ES-I3 (cell line): ENCODE measurements around the gene SMIM11.
"Not testable (repeated sequence)": the region's sequence is repeated elsewhere in the genome, so short reads cannot be mapped to it uniquely, and the experiment has no call there.

Source experiments
- H3K36me3 ChIP-seq: 2 replicates; pipeline ENCODE4 v1.6.1; 2013; ENCODE audit warnings: mild to moderate bottlenecking, low read length, control low read depth, moderate library complexity; ENCODE audit not compliant: insufficient read depth
- H3K4me1 ChIP-seq: 2 replicates; pipeline ENCODE4 v1.6.1; 2013; ENCODE audit warnings: mild to moderate bottlenecking, control low read depth, low read length; ENCODE audit not compliant: insufficient read depth
- H3K9ac ChIP-seq: 2 replicates; pipeline ENCODE4 v1.6.1; 2013; ENCODE audit warnings: low read depth, mild to moderate bottlenecking, low read length, moderate library complexity
- H3K9me3 ChIP-seq: 2 replicates; pipeline ENCODE4 v1.6.1; 2013; ENCODE audit warnings: mild to moderate bottlenecking, low read length, moderate library complexity; ENCODE audit not compliant: control insufficient read depth, insufficient read depth

SMIM11 gene, protein sequence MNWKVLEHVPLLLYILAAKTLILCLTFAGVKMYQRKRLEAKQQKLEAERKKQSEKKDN

DNA sequence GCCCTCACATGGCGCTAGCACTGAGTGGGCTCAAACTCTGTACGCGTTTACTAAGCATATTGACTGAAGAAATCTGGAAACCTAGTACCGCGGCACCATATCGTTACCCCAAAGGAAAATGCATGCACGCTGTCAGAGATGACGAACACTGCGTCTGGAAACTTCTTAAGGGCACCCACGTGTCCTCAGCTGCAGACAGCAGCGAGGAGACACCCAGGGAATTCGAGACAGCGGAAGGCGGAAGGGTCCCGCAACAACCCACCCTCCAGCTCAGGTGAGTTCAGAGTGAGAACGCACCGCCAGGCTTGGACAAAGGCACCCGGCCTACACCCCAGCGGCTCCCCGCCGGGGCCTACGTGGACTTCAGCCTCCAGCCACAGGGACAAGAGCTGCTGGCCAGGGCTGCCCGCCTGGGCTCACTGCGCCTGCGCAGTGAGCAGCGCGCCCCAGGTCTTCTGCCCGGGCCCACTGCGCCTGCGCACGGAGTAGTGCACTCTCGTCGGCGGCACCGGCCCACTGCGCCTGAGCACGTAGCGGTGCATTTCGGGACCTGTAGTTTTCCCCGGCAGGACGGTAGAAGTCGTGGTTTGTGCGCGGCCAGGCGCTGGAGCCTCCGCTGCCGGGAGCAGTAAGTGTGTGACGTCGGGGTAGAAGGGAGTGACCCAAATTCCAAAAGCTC is at the start of gene SMIM11:
Gene SMIM11 (plus strand): TSS at position 568 of the 679 bp plus-strand sequence. CDS start 3,998 bp downstream, outside the sequence.
- not testable (repeated sequence) for H3K4me1 ChIP-seq, H3K9me3 ChIP-seq, H3K9ac ChIP-seq, H3K36me3 ChIP-seq

DNA sequence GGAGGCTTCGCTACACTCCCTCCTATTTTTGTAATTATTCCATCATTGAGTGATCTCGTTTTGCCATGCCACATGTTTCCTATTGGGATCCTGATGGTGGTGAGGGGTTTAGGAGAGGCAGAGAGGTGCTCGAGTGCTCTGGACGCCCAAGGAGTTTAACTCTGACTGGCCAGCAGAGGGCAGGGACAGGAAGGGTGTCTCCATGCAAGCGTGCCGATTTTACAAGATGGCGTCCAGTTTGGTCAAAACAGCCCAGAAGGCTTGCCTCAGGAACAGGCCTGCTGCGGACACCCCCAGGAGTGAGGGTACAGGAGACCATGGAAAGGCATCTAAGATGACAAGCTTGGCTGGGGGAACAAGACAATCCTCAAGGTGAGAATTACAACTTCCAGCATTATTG is 45.3 kb upstream of the SMIM11 start:
- H3K9ac ChIP-seq, result no peak overlapping the region
- no peaks in the 10 kb centered on the region for H3K4me1 ChIP-seq

DNA sequence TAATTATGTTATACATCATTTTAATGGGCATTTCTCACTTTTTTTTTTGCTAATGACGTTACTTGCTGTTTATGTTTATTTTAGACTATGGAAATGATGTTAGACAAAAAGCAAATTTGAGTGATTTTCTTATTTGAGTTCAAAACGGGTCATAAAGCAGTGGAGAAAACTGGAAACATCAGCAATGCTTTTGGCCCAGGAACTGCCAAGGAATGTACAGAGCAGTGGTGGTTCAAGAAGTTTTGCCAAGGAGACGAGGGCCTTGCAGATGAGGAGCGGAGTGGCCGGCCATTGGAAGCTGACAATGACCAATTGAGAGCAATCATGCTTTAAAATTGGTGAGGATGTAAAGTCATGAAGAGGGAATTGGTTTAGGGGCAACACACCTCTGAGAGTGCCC is 43.6 kb upstream of the SMIM11 start:
- Histone ChIP-seq H3K9me3 (no peaks in the 10 kb centered on the region), H3K4me1 (no peaks in the 10 kb centered on the region), H3K36me3 (no peaks in the 10 kb centered on the region), H3K9ac (no peak overlapping the region)

More for the DNA sequence above, 45.3 kb upstream of the SMIM11 start:
- no peaks in the 10 kb centered on the region for H3K36me3 ChIP-seq
- no peaks in the 10 kb centered on the region for H3K9me3 ChIP-seq

DNA sequence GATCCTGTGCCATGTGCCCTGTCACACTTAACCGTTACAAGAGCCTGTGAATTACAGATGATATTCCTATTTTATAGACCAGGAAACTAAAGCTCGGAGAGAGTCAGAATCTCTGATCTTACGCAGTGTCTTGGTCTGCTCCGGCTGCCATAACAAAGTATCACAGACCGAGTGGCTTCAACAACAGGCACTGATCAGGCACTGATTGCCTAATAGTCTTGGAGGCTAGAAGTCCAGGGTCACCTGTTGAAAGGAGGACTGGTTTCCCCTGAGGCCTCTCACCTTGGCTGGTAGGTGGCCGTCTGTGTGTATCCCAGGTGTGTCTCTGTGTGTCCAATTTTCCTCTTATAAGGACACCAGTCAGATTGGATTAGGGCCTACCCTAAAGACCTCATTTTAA is 43.0 kb upstream of the SMIM11 start:
- H3K4me1 ChIP-seq, result 0 out of 2 replicates have a peak, but pooled peaks cover under 1% of the 10 kb centered on the region
- H3K36me3 ChIP-seq, result no peaks in the 10 kb centered on the region
- no peak overlapping the region for H3K9ac ChIP-seq
- no peaks in the 10 kb centered on the region for H3K9me3 ChIP-seq

DNA sequence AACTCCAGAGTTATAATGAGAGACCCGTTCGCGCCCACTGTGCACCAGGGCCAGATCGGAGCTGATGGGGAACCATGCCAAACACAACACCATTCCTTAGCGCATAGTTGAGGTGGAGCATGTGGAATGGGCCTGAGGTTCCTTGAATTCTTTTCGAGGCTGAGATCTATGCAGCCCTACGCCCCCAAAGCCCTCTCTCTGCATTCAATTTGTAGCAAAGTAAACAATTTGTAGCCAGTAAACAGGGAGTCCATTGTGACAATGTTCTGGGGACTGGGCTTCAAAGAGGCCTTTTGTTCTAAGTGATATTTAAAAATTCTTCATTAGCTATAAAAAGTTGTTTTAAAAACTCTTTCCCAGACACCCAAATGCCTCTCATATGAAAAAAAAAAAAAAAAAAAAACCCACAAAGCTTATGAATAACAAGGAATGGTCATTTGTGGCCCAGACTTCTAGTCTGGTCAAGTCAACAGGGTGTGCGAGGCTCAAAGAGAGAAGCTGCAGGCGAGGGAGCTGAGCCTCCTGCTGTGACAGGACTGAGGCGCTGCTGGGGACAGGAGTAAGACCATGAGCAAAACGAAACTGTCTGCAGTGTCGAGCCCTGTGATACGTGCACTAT is 42.1 kb upstream of the SMIM11 start:
- H3K9ac ChIP-seq, result no peak overlapping the region
- 0 out of 2 replicates have a peak, but pooled peaks cover 3% of the 10 kb centered on the region for H3K4me1 ChIP-seq
- H3K36me3 ChIP-seq, result no peaks in the 10 kb centered on the region
- no peaks in the 10 kb centered on the region for H3K9me3 ChIP-seq

DNA sequence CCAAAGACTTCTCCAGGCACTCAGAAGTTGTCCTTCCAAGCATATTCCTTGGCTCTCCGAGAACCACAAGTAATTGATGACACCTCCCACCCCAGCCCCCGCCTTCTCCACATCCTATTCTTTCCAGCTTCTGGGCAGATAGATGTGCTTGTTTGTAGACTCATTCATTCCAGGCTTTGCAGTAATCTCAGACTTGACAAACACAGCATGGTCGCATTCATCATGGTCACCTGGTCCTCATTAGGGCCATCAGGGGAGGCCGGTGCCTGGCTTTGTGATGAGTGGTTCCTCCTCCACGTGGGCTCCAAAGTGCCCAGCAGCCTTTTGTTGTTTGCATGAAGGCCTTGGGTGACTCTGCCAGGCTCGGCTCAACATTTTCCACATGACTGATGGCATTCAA is 40.0 kb upstream of the SMIM11 start:
- H3K9ac ChIP-seq, result no peak overlapping the region
- 0 out of 2 replicates have a peak, but pooled peaks cover 3% of the 10 kb centered on the region for H3K4me1 ChIP-seq
- H3K9me3 ChIP-seq, result no peaks in the 10 kb centered on the region
- no peaks in the 10 kb centered on the region for H3K36me3 ChIP-seq

DNA sequence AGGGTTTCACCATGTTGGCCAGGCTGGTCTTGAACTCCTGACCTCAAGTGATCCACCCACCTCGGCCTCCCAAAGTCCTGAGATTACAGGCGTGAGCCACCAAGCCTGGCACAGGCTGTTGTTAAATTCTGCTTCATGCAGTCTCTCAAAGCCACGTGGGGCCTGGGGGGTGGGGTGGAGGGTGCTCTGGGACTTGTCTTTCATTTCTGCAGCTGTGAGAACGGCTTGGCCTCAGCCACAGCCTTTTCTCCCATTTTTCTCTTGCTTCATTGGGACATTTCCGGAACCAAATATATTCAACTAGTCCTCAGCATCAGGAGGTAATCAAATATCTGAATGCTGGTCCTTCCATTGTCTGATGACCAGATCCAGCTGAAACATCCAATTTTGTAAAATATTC is 39.1 kb upstream of the SMIM11 start:
- Histone ChIP-seq H3K36me3 (no peaks in the 10 kb centered on the region), H3K9me3 (no peaks in the 10 kb centered on the region), H3K4me1 (0 out of 2 replicates have a peak, but pooled peaks cover 3% of the 10 kb centered on the region), H3K9ac (no peak overlapping the region)

DNA sequence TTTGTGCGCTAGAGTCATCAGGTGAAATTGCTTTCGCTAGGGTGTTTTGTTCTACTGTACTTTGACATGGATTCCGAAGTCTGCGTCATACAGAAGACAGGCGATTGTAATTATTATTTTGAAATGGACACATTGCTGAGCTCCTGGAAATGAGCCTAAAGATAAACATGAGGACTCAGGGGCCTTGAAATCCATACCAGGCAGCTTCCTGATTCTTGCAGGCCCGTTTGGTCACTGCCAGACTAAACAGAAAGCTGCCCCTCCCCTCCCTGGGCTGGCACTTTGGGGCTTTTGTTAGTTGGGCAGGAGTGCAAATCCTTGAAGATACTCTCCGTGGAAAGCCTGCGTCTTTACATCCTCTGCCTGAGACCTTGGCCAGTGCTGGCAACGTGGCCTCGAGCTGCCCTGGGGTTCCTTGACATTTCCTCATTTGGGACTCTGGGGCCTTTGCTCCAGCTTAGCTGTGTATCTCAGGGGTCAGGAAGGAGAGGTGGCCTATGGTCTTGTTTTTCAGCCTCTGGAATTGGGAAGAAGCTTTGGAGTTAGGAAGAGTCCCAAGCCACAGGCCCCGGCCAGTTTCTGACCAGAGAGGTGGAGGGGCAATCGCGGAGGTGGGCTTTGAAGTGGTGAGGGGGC is 38.4 kb upstream of the SMIM11 start:
- no peak overlapping the region for H3K9ac ChIP-seq
- no peaks in the 10 kb centered on the region for H3K36me3 ChIP-seq
- H3K9me3 ChIP-seq, result no peaks in the 10 kb centered on the region
- 0 out of 2 replicates have a peak, but pooled peaks cover 3% of the 10 kb centered on the region for H3K4me1 ChIP-seq

DNA sequence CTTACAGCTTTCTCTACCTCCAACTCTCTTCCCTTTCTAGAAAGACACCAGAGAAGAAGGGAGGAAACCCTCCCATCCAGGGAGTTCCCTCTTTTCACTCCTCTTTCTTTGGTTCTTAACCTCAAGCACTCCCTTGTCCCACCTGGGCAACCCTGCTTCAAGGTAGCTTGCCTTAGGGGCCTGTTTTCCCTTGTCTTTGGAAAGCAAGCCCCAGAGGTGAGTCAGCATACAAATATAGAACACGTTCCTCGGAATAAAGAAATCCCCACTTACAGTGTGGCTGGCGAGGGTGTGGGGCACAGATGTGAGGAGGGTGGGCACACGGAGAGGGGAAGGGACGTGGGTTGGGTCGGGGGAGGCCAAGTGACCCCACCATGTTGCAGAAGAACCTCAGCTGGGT is 37.6 kb upstream of the SMIM11 start:
- no peak overlapping the region for H3K9ac ChIP-seq
- no peaks in the 10 kb centered on the region for H3K9me3 ChIP-seq
- H3K36me3 ChIP-seq, result no peaks in the 10 kb centered on the region
- H3K4me1 ChIP-seq, result 0 out of 2 replicates have a peak, but pooled peaks cover 3% of the 10 kb centered on the region

DNA sequence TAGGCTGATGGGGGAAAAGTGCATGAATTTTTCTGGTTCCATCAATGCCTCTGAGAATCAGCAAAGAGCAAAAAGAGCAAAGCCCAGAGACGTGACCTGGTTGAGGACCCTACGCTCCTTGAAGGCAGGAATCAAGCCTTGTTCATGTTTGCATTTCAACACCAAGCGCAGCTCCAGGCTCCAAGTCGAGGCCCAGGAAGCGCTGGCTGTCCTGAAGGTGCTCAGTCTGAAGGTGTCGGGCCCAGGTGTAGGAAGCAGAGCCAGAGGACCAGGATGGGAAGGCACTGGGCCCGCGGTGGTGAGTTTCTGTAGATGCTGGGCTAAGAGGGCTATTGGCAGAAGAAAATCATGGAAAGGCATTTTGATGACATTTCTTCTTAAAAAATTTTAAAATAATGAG is 37.1 kb upstream of the SMIM11 start:
- H3K36me3 ChIP-seq, result no peaks in the 10 kb centered on the region
- no peak overlapping the region for H3K9ac ChIP-seq
- no peaks in the 10 kb centered on the region for H3K9me3 ChIP-seq
- H3K4me1 ChIP-seq, result 0 out of 2 replicates have a peak, but pooled peaks cover 3% of the 10 kb centered on the region

DNA sequence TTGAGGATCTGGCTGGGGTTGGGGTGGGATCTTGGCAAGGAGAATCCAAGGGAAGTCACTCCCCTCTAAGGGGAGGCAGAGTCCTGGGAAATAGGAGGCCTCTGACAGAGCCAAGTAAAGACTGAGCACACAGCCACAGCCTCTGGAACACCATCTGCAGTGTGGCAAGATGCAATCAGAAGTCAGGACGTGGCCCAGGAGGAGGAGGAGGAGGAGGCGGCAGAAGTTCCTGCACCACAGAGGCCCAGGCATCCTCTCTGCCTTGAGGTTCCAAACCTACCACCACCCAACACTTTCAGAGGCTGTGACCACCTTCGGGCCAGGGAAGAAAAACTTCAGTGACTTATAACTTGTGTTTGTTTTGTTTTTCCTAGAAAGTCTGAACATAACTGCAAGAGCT is 35.2 kb upstream of the SMIM11 start:
- Histone ChIP-seq H3K9me3 (no peaks in the 10 kb centered on the region), H3K36me3 (no peaks in the 10 kb centered on the region)

DNA sequence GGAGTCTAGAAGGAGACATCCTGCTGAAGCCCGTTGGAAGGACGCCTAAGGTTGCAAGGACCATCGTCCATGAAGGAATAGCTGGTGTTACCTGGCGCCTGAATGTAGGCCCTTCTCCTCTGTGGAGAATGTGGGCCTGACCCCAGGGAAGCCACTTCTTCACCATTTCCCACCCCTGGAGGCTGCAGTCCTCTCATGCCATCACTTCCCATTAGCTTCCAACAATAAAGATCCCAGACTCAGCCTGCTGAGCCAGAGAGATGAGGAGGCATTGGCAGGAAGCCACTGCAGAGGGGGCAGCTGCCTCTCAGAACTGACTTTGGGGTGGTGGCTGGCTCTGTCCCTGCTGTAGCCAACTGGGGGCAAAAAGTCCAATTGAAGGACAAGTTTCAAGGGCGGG is 32.8 kb upstream of the SMIM11 start:
- Histone ChIP-seq H3K36me3 (no peaks in the 10 kb centered on the region), H3K9ac (no peak overlapping the region), H3K4me1 (0 out of 2 replicates have a peak, but pooled peaks cover 2% of the 10 kb centered on the region), H3K9me3 (no peaks in the 10 kb centered on the region)

More for the DNA sequence above, 35.2 kb upstream of the SMIM11 start:
- Histone ChIP-seq H3K9ac (no peak overlapping the region), H3K4me1 (0 out of 2 replicates have a peak, but pooled peaks cover 3% of the 10 kb centered on the region)

DNA sequence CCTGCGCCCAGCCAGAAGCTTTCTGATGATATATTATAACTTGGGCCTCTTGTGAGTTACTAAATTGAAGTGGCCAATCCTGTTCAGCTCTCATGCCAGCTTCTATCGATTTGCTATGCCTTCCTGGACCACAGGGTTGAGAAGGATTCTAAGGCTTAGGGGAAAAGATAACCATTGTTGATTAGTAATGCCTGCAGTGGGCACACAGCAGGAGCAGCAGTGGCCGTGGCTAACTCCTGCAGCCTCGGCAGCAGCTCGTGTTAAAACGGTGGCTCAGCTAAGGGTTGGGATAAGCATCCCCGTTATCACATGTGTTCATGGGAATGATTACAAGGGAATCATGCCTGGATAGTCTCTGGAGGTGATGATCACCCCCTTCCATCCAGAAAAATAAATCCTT is 32.0 kb upstream of the SMIM11 start:
- no peaks in the 10 kb centered on the region for H3K4me1 ChIP-seq
- no peaks in the 10 kb centered on the region for H3K36me3 ChIP-seq
- H3K9me3 ChIP-seq, result no peaks in the 10 kb centered on the region
- no peak overlapping the region for H3K9ac ChIP-seq

DNA sequence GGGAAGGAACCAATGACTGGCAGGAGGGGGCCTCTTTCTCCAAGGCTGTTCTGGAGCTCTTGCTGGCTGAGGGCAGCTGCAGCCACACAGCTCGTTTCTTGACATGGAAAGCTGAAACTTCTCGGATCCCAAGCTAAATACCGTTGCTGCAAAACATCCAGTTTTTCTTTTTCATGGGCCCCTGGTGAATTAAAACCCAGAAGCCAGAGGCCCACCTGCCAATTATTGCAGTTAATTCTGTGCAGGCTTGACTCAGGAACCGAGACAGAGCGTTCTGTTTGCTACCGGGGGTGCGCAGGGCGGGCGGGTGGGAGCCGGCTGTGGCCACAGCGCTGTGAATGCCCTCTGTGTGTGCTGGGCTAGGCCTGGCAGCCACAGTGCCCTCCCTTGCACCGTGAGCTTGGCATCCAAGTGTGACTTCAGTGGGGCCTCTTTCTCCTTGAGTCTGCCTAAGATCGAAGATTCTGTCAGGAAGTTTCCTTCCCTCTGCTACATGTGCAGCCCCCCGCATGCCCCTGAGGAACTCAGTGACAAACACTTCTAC is 31.4 kb upstream of the SMIM11 start:
- no peak overlapping the region for H3K9ac ChIP-seq
- no peaks in the 10 kb centered on the region for H3K36me3 ChIP-seq
- H3K9me3 ChIP-seq, result no peaks in the 10 kb centered on the region
- H3K4me1 ChIP-seq, result no peaks in the 10 kb centered on the region
